ENCODE data around the gene SLC24A4. TPM values are rescaled to one million over a fixed set of nuclear protein-coding genes. Genes with fewer than 3 reads are reported as not detected.

The SLC24A4 gene
- total RNA-seq, 1 donor from 2014 or later = 1.5 TPM

- Histone ChIP-seq H3K36me3 (no peaks in the 10 kb centered on the region), H3K27me3 (no peaks in the 10 kb centered on the region), H3K4me1 (no peaks in the 10 kb centered on the region), H3K4me3 (no peak overlapping the region), H3K9me3 (no peaks in the 10 kb centered on the region), H3K27ac (no peak overlapping the region)
- no peak for TF ChIP-seq POLR2A (IDR thresholded peaks at IDR 0.05)
- no peak for TF ChIP-seq CTCF (IDR thresholded peaks at IDR 0.05)
- no peak for TF ChIP-seq POLR2AphosphoS5 (IDR thresholded peaks at IDR 0.05; ENCODE audit: insufficient read depth in 1 of 2, low read depth in 1 of 2)
- DNase-seq (ENCODE audit: extremely low spot score in 2 of 2) = no peak
- intact Hi-C loops (cut with DNase I) = no loop called here
These were observed 81.1 kb downstream of the SLC24A4 start for GRCh38 chr14:92404018-92404417.

DNA sequence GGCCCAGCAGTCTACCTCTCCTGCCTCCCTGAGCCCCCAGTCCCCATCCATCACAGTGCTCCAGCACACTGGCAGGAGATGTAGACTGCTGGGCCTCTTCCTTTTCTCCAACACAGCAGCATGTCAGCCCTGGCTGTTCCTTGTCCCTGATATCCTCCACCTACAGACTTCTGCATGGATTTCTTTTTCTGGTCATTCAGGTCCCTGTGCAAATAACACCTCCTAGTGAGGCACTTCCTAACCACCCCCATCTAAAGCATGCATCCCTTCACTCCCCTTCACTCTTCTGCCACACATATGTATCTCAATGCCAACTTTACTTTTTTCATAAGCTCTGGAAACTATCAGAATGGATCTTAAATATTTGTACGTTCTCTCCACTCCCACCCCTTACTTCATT, 81.5 kb downstream of the SLC24A4 start:
- Histone ChIP-seq H3K4me1 (no peaks in the 10 kb centered on the region), H3K4me3 (no peak overlapping the region), H3K27ac (no peak overlapping the region), H3K36me3 (no peaks in the 10 kb centered on the region), H3K9me3 (no peaks in the 10 kb centered on the region), H3K27me3 (no peaks in the 10 kb centered on the region)
- intact Hi-C loops (cut with DNase I) = no loop called here
- DNase-seq (ENCODE audit: extremely low spot score in 2 of 2) = no peak
- TF ChIP-seq POLR2A (IDR thresholded peaks at IDR 0.05) = no peak
- TF ChIP-seq CTCF (IDR thresholded peaks at IDR 0.05) = no peak
- no peak for TF ChIP-seq POLR2AphosphoS5 (IDR thresholded peaks at IDR 0.05; ENCODE audit: insufficient read depth in 1 of 2, low read depth in 1 of 2)

DNA sequence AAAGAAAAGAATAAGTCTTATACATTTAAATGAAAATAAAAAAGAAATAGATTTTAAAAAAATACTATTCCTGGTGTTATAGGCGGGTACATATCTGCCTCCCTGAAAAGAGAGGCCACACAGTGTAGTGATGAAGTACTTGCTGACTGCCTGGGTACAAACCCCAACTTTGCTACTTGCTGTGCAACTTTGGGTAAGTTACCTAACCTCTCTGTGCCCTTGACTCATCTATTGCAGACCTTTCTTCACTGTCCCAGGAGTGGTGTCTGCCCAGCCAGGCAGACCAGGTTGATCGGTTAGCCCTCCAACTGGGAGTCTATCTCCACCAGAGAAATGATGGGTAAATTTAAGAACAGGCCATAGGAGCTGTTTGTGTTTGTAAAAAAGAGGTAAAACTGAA, 82.0 kb downstream of the SLC24A4 start:
- TF ChIP-seq CTCF (IDR thresholded peaks at IDR 0.05) = no peak
- no peak for TF ChIP-seq POLR2A (IDR thresholded peaks at IDR 0.05)
- TF ChIP-seq POLR2AphosphoS5 (IDR thresholded peaks at IDR 0.05; ENCODE audit: insufficient read depth in 1 of 2, low read depth in 1 of 2) = no peak
- no peaks in the 10 kb centered on the region for H3K27me3 ChIP-seq
- H3K36me3 ChIP-seq = no peaks in the 10 kb centered on the region
- no peak for DNase-seq (ENCODE audit: extremely low spot score in 2 of 2)
- H3K9me3 ChIP-seq = no peaks in the 10 kb centered on the region
- H3K27ac ChIP-seq = no peak overlapping the region
- H3K4me3 ChIP-seq = no peak overlapping the region
- no peaks in the 10 kb centered on the region for H3K4me1 ChIP-seq
- intact Hi-C loops (cut with DNase I) = no loop called here

- Histone ChIP-seq H3K4me3 (no peak overlapping the region), H3K36me3 (no peaks in the 10 kb centered on the region), H3K9me3 (no peaks in the 10 kb centered on the region), H3K27ac (no peak overlapping the region), H3K27me3 (no peaks in the 10 kb centered on the region), H3K4me1 (no peaks in the 10 kb centered on the region)
- TF ChIP-seq POLR2AphosphoS5 (IDR thresholded peaks at IDR 0.05; ENCODE audit: insufficient read depth in 1 of 2, low read depth in 1 of 2) = no peak
- no peak for TF ChIP-seq CTCF (IDR thresholded peaks at IDR 0.05)
- no peak for TF ChIP-seq POLR2A (IDR thresholded peaks at IDR 0.05)
- intact Hi-C loops (cut with DNase I) = no loop called here
- DNase-seq (ENCODE audit: extremely low spot score in 2 of 2) = no peak
These were observed 84.4 kb downstream of the SLC24A4 start for GRCh38 chr14:92407410-92407809.

- H3K4me3 ChIP-seq = no peak overlapping the region
- no peaks in the 10 kb centered on the region for H3K4me1 ChIP-seq
- H3K27ac ChIP-seq = no peak overlapping the region
- intact Hi-C loops (cut with DNase I) = no loop called here
- no peak for DNase-seq (ENCODE audit: extremely low spot score in 2 of 2)
- H3K9me3 ChIP-seq = no peaks in the 10 kb centered on the region
- TF ChIP-seq POLR2AphosphoS5 (IDR thresholded peaks at IDR 0.05; ENCODE audit: insufficient read depth in 1 of 2, low read depth in 1 of 2) = no peak
- no peak for TF ChIP-seq CTCF (IDR thresholded peaks at IDR 0.05)
- TF ChIP-seq POLR2A (IDR thresholded peaks at IDR 0.05) = no peak
- H3K36me3 ChIP-seq = no peaks in the 10 kb centered on the region
- H3K27me3 ChIP-seq = no peaks in the 10 kb centered on the region
These were observed 86.1 kb downstream of the SLC24A4 start for GRCh38 chr14:92409043-92409442.

All from vagina (tissue), 2 donors.